Measurements from ENCODE around the gene PCDHA2.
"Not testable (repeated sequence)": the region's sequence is repeated elsewhere in the genome, so short reads cannot be mapped to it uniquely, and the experiment has no call there.

PCDHA2 gene

DNA sequence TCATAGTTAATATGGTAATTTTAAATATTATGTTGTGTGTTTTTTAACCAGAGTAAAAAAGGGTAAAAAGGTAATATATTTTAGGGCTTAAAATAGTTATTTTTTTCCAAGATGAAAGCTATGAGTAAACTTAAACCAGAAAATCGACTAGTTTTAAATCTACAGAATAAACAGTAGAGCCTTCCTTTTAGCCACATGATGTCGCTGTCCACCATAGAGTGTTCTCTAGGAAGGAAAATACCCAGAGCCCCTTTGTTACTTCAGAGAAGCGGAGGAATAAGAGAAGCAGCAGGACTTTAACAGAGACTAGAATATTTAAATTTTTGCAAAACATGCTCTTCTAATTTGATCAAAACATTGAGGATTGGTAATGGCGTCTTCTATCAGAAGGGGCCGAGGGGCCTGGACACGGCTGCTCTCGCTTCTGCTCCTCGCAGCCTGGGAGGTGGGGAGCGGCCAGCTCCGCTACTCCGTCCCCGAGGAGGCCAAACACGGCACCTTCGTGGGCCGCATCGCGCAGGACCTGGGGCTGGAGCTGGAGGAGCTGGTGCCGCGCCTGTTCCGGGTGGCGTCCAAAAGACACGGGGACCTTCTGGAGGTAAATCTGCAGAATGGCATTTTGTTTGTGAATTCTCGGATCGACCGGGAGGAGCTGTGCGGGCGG is at the start of gene PCDHA2:
Gene PCDHA2, plus strand, starts transcription at position 258 of the 664 bp plus-strand sequence.
- FAIRE-seq (no peak), DNase-seq (ENCODE audit: extremely low spot score, insufficient read length, low read depth) (no peak)

DNA sequence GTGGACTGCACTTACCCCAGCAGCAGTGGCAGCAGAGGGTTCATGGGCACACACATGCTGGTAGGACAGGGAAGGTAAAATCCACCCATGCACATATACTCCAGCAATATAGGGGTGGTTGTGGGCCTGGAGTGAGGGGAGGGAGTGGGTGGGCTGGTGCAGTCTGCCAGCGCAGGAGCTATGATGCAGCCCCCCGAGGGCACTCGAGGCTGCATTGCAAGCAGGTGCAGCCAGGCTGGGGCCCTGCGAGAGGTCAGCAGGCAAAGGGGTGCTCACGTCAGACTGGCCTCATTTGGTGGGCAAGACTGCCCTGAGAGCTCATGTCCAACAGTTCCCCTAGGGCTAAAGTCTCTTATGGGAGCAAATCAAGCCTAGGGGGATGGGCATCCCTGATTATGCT is 41.1 kb upstream of the PCDHA2 start:
- DNase-seq (ENCODE audit: extremely low spot score, insufficient read length, low read depth) (no peak), FAIRE-seq (no peak)

GRCh38 chr5:140764177-140764973 is 30.3 kb upstream of the PCDHA2 start:
- DNase-seq (ENCODE audit: extremely low spot score, insufficient read length, low read depth) (no peak), FAIRE-seq (no peak)

GRCh38 chr5:140767444-140767843 is 27.2 kb upstream of the PCDHA2 start:
- no peak for FAIRE-seq
- no peak for DNase-seq (ENCODE audit: extremely low spot score, insufficient read length, low read depth)

- FAIRE-seq: no peak
Measured at GRCh38 chr5:140780512-140780911, 14.1 kb upstream of the PCDHA2 start.

DNA sequence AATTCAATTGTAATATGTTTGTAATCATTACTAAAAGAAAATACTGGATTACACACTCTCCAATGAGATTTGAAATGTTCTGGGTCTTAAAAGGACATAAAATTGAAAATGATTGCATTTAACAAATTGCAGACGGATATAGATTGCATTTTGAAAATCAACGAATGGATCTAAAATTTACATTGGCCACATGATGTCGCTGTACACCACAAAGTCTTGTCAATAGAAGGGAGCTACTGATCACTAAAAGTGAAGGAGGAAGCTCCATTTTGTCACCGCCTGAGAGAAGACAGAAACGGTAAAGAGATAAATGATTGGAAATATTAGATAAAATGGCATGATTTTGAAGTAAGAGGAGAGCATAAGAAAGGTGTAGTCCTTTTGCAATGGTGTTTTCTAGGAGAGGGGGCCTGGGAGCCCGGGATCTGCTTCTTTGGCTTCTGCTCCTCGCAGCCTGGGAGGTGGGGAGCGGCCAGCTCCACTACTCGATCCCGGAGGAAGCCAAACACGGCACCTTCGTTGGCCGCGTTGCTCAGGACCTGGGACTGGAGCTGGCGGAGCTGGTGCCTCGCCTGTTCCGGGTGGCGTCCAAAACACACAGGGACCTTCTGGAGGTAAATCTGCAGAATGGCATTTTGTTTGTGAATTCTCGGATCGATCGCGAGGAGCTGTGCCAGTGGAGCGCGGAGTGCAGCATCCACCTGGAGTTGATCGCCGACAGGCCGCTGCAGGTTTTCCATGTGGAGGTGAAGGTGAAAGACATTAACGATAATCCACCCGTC is 8.6 kb upstream of the PCDHA2 start, which contains the start of gene PCDHA1:
Gene PCDHA1, plus strand, starts transcription at position 236 of the 782 bp plus-strand sequence.
- FAIRE-seq: no peak
- no peak for DNase-seq (ENCODE audit: extremely low spot score, insufficient read length, low read depth)

More at GRCh38 chr5:140780512-140780911, 14.1 kb upstream of the PCDHA2 start:
- no peak for DNase-seq (ENCODE audit: extremely low spot score, insufficient read length, low read depth)

- FAIRE-seq; DNase-seq (ENCODE audit: extremely low spot score, insufficient read length, low read depth): not testable (repeated sequence)
Measured at GRCh38 chr5:140787422-140787821, 7.2 kb upstream of the PCDHA2 start.

GRCh38 chr5:140787849-140788504 is 6.7 kb upstream of the PCDHA2 start:
- DNase-seq (ENCODE audit: extremely low spot score, insufficient read length, low read depth); FAIRE-seq: not testable (repeated sequence)

GRCh38 chr5:140791089-140791488 is 3.6 kb upstream of the PCDHA2 start:
- FAIRE-seq (no peak), DNase-seq (ENCODE audit: extremely low spot score, insufficient read length, low read depth) (no peak)

- DNase-seq (ENCODE audit: extremely low spot score, insufficient read length, low read depth) (no peak), FAIRE-seq (no peak)
Measured at GRCh38 chr5:140795259-140795641, 598 bp downstream of the PCDHA2 start.

DNA sequence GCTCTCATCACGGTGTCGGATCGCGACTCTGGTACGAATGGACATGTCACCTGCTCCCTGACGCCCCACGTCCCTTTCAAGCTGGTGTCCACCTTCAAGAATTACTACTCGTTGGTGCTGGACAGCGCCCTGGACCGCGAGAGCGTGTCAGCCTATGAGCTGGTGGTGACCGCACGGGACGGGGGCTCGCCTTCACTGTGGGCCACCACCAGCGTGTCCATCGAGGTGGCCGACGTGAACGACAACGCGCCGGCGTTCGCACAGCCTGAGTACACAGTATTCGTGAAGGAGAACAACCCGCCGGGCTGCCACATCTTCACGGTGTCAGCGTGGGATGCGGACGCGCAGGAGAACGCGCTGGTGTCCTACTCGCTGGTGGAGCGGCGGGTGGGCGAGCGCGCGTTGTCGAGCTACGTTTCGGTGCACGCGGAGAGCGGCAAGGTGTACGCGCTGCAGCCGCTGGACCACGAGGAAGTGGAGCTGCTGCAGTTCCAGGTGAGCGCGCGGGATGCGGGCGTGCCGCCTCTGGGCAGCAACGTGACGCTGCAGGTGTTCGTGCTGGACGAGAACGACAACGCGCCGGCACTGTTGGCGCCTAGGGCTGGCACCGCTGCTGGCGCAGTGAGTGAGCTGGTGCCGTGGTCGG is 1.5 kb downstream of the PCDHA2 start:
- FAIRE-seq; DNase-seq (ENCODE audit: extremely low spot score, insufficient read length, low read depth): not testable (repeated sequence)

GRCh38 chr5:140796718-140797095 is 2.1 kb downstream of the PCDHA2 start:
- FAIRE-seq (no peak), DNase-seq (ENCODE audit: extremely low spot score, insufficient read length, low read depth) (no peak)

DNA sequence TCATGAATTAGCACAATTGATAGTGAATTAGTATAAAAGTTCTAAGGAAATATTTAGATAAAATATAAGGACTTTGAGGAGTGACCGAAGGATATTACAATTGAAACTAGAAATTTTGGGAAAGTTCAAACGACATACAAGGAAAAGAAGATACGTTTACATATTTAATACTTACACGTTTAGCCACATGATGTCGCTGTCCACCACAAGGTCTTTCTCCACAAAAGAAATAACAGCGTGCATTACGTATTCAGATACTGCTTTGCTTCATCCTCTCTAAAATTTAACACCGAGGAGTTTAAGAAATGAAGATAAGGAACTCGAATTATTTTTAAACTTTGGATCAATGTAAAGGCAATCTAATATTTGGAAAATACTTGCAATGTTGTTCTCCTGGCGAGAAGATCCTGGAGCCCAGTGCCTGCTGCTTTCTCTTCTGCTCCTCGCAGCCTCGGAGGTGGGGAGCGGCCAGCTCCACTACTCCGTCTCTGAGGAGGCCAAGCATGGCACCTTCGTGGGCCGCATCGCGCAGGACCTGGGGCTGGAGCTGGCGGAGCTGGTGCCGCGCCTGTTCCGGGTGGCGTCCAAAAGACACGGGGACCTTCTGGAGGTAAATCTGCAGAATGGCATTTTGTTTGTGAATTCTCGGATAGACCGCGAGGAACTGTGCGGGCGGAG is 6.3 kb downstream of the PCDHA2 start, which contains the start of gene PCDHA3:
Gene PCDHA3, plus strand, starts transcription at position 242 of the 678 bp plus-strand sequence.
- no peak for FAIRE-seq
- no peak for DNase-seq (ENCODE audit: extremely low spot score, insufficient read length, low read depth)

GRCh38 chr5:140801494-140801841 is 6.8 kb downstream of the PCDHA2 start:
- no peak for DNase-seq (ENCODE audit: extremely low spot score, insufficient read length, low read depth)
- no peak for FAIRE-seq

- DNase-seq (ENCODE audit: extremely low spot score, insufficient read length, low read depth); FAIRE-seq: not testable (repeated sequence)
Measured at GRCh38 chr5:140802381-140802780, 7.7 kb downstream of the PCDHA2 start.

DNA sequence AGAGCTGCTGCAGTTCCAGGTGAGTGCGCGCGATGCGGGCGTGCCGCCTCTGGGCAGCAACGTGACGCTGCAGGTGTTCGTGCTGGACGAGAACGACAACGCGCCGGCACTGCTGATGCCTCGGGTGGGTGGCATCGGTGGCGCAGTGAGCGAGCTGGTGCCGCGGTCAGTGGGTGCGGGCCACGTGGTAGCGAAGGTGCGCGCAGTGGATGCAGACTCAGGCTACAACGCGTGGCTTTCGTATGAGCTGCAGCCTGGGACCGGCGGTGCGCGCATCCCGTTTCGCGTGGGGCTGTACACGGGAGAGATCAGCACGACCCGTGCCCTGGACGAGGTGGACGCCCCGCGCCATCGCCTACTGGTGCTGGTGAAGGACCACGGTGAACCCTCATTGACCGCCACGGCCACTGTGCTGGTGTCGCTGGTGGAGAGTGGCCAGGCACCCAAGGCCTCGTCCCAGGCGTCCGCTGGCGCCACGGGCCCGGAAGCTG is 8.2 kb downstream of the PCDHA2 start:
- DNase-seq (ENCODE audit: extremely low spot score, insufficient read length, low read depth): no peak
- FAIRE-seq: no peak

GRCh38 chr5:140806834-140807775 is 12.5 kb downstream of the PCDHA2 start, which contains the start of gene PCDHA4:
Gene PCDHA4, plus strand, starts transcription at chr5:140807068.
- DNase-seq (ENCODE audit: extremely low spot score, insufficient read length, low read depth): no peak
- FAIRE-seq: no peak

Data from GM18507 (cell line).